ENCODE results near the gene COL4A6. TPM values are rescaled to one million over a fixed set of nuclear protein-coding genes. Genes with fewer than 3 reads are reported as not detected.
A peak's percentile ranks its signal among the peaks of the same experiment; 100 is the strongest.

The COL4A6 gene
- total RNA-seq, 1 experiment from 2014 or later, result not detected

DNA sequence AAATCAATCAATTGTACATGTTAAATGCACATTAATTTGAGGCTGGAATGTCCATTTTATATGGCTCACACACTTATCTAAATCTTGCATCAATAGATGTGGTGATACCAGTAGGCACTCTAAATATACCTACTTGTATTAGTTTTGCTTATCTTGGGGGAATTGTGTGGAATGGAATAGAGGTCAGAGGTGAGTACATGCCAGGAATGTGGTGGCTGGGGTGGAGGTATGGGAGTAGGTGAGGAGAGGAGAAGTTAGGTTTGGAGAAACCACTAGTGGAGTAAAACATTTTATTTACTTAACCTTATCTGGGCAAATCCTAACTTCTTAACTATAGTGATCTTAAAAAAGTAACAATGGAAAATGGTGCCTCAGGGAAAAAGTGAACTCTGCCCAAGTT lies 183.6 kb downstream of the COL4A6 start:
- H3K4me2 ChIP-seq (ENCODE audit: low read depth, low read length, poor library complexity, severe bottlenecking), result no peak overlapping the region
- no peak overlapping the region for H2AFZ ChIP-seq (ENCODE audit: low read length)
- no peaks in the 10 kb centered on the region for H3K36me3 ChIP-seq (ENCODE audit: insufficient read depth, low read length)

DNA sequence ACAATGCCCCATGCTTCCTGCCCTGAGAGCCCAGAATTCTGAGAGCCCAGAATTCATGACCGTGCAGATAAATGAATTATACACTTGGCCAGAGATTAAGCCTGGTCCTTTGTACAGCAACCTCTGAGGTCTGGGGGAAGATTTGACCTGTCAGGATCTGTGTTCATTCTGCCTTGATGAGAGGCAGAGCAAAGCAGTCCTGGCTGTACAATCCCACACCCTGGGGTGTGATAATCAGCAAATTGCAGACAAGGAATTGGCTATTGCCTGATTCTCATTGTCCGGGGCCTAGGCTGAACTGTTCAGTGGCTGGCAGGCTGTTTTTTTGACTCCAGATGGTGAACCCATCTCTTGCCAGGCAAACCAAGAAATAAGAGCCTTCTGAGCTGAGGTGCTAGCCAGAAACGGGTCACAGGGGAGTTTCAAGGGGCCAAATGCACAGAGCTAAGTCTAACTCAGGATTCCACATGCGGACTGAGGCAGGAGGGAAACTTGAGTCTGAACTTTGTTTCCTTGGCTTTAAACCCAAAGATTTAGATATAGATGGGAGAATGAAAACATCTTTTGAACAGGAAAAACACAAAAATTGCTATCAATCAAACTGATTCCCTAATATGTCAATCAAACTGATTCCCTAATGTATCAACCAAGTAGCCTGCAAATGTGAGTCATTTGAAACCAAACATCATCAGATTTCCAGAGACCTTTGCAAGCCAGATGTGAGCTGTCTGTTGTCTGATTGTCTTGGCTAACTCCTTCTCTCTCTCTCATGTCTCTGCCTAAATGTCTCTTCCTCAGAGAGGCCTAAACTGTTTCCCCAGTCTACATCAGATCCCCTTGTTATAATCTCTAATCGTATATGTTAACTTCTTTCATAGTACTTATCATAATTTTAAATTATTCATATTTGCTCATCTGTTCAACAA lies 187.3 kb downstream of the COL4A6 start:
- Histone ChIP-seq H4K20me1 (ENCODE audit: insufficient read depth, low read depth, low read length) (no peaks in the 10 kb centered on the region), H3K9ac (ENCODE audit: low read length) (no peak overlapping the region), H3K9me3 (ENCODE audit: low read length) (no peaks in the 10 kb centered on the region), H3K4me3 (ENCODE audit: low read length) (no peak overlapping the region), H3K4me2 (ENCODE audit: low read depth, low read length, poor library complexity, severe bottlenecking) (no peak overlapping the region), H3K36me3 (ENCODE audit: insufficient read depth, low read length) (no peaks in the 10 kb centered on the region), H2AFZ (ENCODE audit: low read length) (no peak overlapping the region), H3K27me3 (ENCODE audit: low read length) (no peaks in the 10 kb centered on the region), H3K4me1 (ENCODE audit: low read length) (no peaks in the 10 kb centered on the region), H3K27ac (ENCODE audit: low read length) (no peak overlapping the region), H3K79me2 (ENCODE audit: low read length) (no peaks in the 10 kb centered on the region), H3K9me2 (replicated peaks; ENCODE audit: insufficient read depth, low read length) (no peaks in the 10 kb centered on the region)
- no peak for DNase-seq

More for the DNA sequence above, 183.6 kb downstream of the COL4A6 start:
- no peaks in the 10 kb centered on the region for H3K27me3 ChIP-seq (ENCODE audit: low read length)
- H4K20me1 ChIP-seq (ENCODE audit: insufficient read depth, low read depth, low read length), result no peaks in the 10 kb centered on the region
- H3K79me2 ChIP-seq (ENCODE audit: low read length), result no peaks in the 10 kb centered on the region
- no peaks in the 10 kb centered on the region for H3K4me1 ChIP-seq (ENCODE audit: low read length)
- no peak for DNase-seq
- H3K9me3 ChIP-seq (ENCODE audit: low read length), result no peaks in the 10 kb centered on the region
- H3K9me2 ChIP-seq (replicated peaks; ENCODE audit: insufficient read depth, low read length), result no peaks in the 10 kb centered on the region
- H3K4me3 ChIP-seq (ENCODE audit: low read length), result no peak overlapping the region
- H3K27ac ChIP-seq (ENCODE audit: low read length), result no peak overlapping the region
- H3K9ac ChIP-seq (ENCODE audit: low read length), result no peak overlapping the region

DNA sequence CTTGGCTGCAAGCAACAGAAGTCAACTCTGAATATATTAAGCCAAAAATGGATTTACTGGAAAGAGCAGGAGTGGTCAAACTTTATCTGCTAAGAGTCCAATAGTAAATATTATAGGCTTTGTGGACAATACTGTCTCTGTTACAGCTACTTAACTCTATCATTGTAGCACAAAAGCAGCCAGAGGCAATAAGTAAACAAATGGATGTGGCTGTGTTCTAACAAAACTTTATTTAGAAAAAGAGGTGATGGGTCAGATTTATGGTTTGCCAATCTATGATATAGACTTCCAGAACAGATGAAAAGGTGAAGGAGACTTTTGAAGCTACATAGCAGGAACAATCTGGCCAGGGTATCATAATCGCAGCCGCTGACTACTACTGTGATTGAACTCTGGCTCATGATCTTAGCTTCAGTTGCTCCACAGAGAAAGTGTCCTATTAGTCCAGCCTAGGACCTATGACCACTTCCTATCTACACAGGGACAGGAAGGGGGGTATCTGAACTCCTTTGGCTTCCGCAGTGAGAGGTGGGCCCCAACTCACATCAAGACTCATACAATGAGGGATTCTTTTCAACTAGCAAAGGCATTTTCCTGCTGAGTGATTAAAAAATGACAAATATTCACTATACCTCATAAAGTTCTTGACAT lies 191.8 kb downstream of the COL4A6 start:
- no peak overlapping the region for H3K9ac ChIP-seq (ENCODE audit: low read length)

DNA sequence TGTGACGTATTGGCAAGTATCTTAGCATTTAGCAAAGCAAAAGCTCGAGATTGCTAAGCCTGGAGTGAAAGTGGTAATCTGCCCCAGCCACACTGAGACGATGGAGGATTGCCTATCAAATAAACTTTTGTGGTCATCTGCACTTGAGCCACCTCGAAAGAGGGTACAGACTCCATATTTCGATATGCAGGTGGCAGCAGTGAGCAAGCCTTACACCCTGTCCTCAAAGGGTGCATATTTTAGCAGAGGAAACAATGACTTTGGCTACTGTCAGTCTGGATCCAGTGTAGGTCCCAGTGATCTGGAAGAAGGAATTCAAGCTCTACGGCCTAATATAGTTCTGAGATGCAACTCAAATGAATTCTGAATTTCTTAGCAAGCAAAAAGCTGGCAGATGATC lies 192.8 kb downstream of the COL4A6 start:
- Histone ChIP-seq H3K36me3 (ENCODE audit: insufficient read depth, low read length) (no peaks in the 10 kb centered on the region), H3K9ac (ENCODE audit: low read length) (no peak overlapping the region), H3K4me3 (ENCODE audit: low read length) (no peak overlapping the region), H3K4me2 (ENCODE audit: low read depth, low read length, poor library complexity, severe bottlenecking) (no peak overlapping the region), H3K27me3 (ENCODE audit: low read length) (no peaks in the 10 kb centered on the region), H3K4me1 (ENCODE audit: low read length) (no peaks in the 10 kb centered on the region), H3K9me3 (ENCODE audit: low read length) (no peaks in the 10 kb centered on the region), H4K20me1 (ENCODE audit: insufficient read depth, low read depth, low read length) (no peaks in the 10 kb centered on the region), H3K9me2 (replicated peaks; ENCODE audit: insufficient read depth, low read length) (no peaks in the 10 kb centered on the region), H3K79me2 (ENCODE audit: low read length) (no peaks in the 10 kb centered on the region), H3K27ac (ENCODE audit: low read length) (no peak overlapping the region), H2AFZ (ENCODE audit: low read length) (no peak overlapping the region)
- no peak for DNase-seq

More for the DNA sequence above, 191.8 kb downstream of the COL4A6 start:
- H3K27me3 ChIP-seq (ENCODE audit: low read length), result no peaks in the 10 kb centered on the region
- H3K9me2 ChIP-seq (replicated peaks; ENCODE audit: insufficient read depth, low read length), result no peaks in the 10 kb centered on the region
- H3K9me3 ChIP-seq (ENCODE audit: low read length), result no peaks in the 10 kb centered on the region
- H2AFZ ChIP-seq (ENCODE audit: low read length), result no peak overlapping the region
- H3K36me3 ChIP-seq (ENCODE audit: insufficient read depth, low read length), result no peaks in the 10 kb centered on the region
- H4K20me1 ChIP-seq (ENCODE audit: insufficient read depth, low read depth, low read length), result no peaks in the 10 kb centered on the region
- H3K4me2 ChIP-seq (ENCODE audit: low read depth, low read length, poor library complexity, severe bottlenecking), result no peak overlapping the region
- no peak overlapping the region for H3K27ac ChIP-seq (ENCODE audit: low read length)
- H3K4me1 ChIP-seq (ENCODE audit: low read length), result no peaks in the 10 kb centered on the region
- DNase-seq, result no peak
- no peak overlapping the region for H3K4me3 ChIP-seq (ENCODE audit: low read length)
- H3K79me2 ChIP-seq (ENCODE audit: low read length), result no peaks in the 10 kb centered on the region

DNA sequence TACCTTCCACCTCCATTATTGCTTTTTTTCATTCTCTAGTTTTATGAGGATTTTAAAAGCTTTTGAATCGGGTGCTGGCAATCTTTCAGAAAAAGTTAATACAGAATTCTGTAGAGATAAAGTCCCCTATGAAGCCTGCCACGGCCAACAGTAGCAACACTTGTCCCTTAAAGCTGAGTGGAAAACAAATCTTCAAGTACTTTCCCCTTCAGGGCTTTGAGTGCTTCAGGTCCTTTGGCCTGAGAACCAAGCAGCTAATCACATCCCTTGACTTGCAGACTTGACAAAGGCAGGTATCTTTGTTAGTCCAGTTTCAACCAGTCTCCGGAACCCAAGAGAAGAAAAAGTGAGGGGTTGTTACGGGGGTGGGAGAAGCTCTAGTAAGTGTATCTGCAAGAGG lies 202.2 kb downstream of the COL4A6 start:
- H4K20me1 ChIP-seq (ENCODE audit: insufficient read depth, low read depth, low read length), result no peaks in the 10 kb centered on the region
- no peaks in the 10 kb centered on the region for H3K9me3 ChIP-seq (ENCODE audit: low read length)
- no peaks in the 10 kb centered on the region for H3K79me2 ChIP-seq (ENCODE audit: low read length)
- H3K4me3 ChIP-seq (ENCODE audit: low read length), result no peak overlapping the region
- no peak overlapping the region for H3K4me2 ChIP-seq (ENCODE audit: low read depth, low read length, poor library complexity, severe bottlenecking)
- no peak overlapping the region for H3K27ac ChIP-seq (ENCODE audit: low read length)
- DNase-seq, result no peak
- H3K4me1 ChIP-seq (ENCODE audit: low read length), result no peaks in the 10 kb centered on the region
- no peaks in the 10 kb centered on the region for H3K9me2 ChIP-seq (replicated peaks; ENCODE audit: insufficient read depth, low read length)
- H2AFZ ChIP-seq (ENCODE audit: low read length), result no peak overlapping the region
- no peak overlapping the region for H3K9ac ChIP-seq (ENCODE audit: low read length)
- H3K36me3 ChIP-seq (ENCODE audit: insufficient read depth, low read length), result no peaks in the 10 kb centered on the region
- no peaks in the 10 kb centered on the region for H3K27me3 ChIP-seq (ENCODE audit: low read length)

DNA sequence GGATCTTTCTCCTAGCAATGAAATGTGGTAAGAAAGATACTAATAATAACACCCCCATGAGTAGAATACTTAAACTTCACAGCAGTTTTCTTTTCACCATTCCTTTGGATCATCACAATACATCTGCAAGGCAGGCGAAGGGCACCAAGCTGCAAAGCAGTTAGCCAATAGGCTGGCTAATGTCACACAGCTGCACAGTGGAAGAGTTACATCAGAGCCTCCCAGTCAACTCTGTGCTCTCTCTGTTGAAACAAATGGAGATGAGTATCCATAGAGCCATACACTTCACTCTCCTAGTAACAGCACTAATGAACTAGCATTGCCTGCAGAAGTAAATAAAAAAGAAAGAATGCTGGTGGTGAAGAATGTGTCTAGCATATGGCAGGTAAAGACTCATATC lies 207.6 kb downstream of the COL4A6 start:
- DNase-seq, result no peak
- Histone ChIP-seq H2AFZ (ENCODE audit: low read length) (no peak overlapping the region), H3K36me3 (ENCODE audit: insufficient read depth, low read length) (no peaks in the 10 kb centered on the region), H3K4me3 (ENCODE audit: low read length) (no peak overlapping the region), H3K4me1 (ENCODE audit: low read length) (no peaks in the 10 kb centered on the region), H3K9me2 (replicated peaks; ENCODE audit: insufficient read depth, low read length) (no peaks in the 10 kb centered on the region), H3K27ac (ENCODE audit: low read length) (no peak overlapping the region), H3K9ac (ENCODE audit: low read length) (no peak overlapping the region), H3K27me3 (ENCODE audit: low read length) (no peaks in the 10 kb centered on the region), H3K9me3 (ENCODE audit: low read length) (no peaks in the 10 kb centered on the region), H4K20me1 (ENCODE audit: insufficient read depth, low read depth, low read length) (no peaks in the 10 kb centered on the region), H3K4me2 (ENCODE audit: low read depth, low read length, poor library complexity, severe bottlenecking) (no peak overlapping the region), H3K79me2 (ENCODE audit: low read length) (no peaks in the 10 kb centered on the region)

DNA sequence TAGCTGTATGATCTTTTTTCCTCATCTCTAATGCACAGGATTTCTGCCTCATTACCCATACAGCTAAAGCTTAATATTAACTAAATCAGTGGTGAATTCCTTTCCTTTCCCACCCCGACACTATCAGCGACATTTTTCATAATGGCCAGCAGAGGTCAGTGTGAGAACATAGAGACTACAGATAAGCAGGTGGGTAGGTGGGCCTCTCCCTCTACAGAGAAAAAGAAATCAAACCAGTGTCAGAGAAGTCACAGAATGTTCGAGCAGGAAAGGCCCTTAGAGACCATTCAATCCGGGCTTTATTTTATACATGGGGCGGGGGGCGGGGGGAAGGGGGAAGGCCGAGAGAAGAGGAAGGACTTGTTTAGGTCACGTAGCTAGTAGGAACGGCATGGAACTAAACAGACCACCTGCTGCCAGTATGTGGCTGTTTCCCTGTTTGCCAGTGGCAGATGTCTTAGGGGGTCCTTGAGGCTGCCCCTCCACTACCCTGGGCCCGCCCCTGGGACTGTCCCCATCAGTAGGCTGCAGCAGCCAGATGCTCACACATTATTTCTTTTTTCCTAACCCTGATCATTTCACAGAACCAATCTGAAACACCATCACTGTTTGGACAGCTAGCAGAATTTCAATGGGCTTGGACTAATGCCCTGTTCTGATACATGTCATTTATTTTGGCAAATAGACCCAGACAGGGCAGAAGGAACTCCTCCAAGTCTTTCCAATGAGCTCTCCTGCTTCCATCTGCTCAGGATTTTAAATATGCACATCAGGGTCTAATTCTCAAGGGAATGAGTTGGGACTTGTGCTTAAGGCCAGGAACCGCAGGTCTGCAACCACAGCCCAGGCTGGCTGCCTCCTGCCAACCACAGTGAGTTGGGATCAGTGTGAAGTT lies 213.2 kb downstream of the COL4A6 start:
- Histone ChIP-seq H3K36me3 (ENCODE audit: insufficient read depth, low read length) (no peaks in the 10 kb centered on the region), H3K9me2 (replicated peaks; ENCODE audit: insufficient read depth, low read length) (no peaks in the 10 kb centered on the region), H3K9ac (ENCODE audit: low read length) (no peak overlapping the region), H3K27me3 (ENCODE audit: low read length) (no peaks in the 10 kb centered on the region), H3K9me3 (ENCODE audit: low read length) (no peaks in the 10 kb centered on the region), H3K27ac (ENCODE audit: low read length) (no peak overlapping the region), H3K79me2 (ENCODE audit: low read length) (no peaks in the 10 kb centered on the region), H2AFZ (ENCODE audit: low read length) (no peak overlapping the region), H3K4me2 (ENCODE audit: low read depth, low read length, poor library complexity, severe bottlenecking) (no peak overlapping the region), H4K20me1 (ENCODE audit: insufficient read depth, low read depth, low read length) (no peaks in the 10 kb centered on the region), H3K4me3 (ENCODE audit: low read length) (no peak overlapping the region), H3K4me1 (ENCODE audit: low read length) (no peaks in the 10 kb centered on the region)
- peak; percentile 65 for DNase-seq

DNA sequence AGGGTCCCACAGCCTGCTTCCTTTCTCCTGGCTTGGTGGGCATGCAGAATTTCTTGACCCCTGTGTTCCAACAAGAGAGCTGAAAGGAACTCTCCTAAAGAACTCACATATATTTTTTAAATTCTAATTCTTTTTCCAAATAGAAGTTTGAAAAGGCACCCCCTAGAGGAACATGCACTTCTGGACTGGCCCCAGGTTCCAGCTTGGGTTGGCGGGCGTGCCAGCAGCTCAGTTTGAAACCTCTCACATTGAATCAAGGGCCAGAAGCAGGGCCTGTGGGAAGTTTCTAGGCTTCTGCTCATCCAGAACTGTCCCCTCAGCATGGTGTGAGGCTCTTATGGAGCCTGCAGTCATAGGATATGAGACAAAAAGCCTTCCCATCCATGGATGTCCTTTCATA lies 214.0 kb downstream of the COL4A6 start:
- no peaks in the 10 kb centered on the region for H3K27me3 ChIP-seq (ENCODE audit: low read length)
- H3K27ac ChIP-seq (ENCODE audit: low read length), result no peak overlapping the region
- no peaks in the 10 kb centered on the region for H3K9me3 ChIP-seq (ENCODE audit: low read length)
- no peak for DNase-seq
- no peaks in the 10 kb centered on the region for H3K79me2 ChIP-seq (ENCODE audit: low read length)
- no peaks in the 10 kb centered on the region for H3K4me1 ChIP-seq (ENCODE audit: low read length)
- H3K9ac ChIP-seq (ENCODE audit: low read length), result no peak overlapping the region
- no peaks in the 10 kb centered on the region for H4K20me1 ChIP-seq (ENCODE audit: insufficient read depth, low read depth, low read length)
- H3K9me2 ChIP-seq (replicated peaks; ENCODE audit: insufficient read depth, low read length), result no peaks in the 10 kb centered on the region
- no peak overlapping the region for H3K4me2 ChIP-seq (ENCODE audit: low read depth, low read length, poor library complexity, severe bottlenecking)
- H3K36me3 ChIP-seq (ENCODE audit: insufficient read depth, low read length), result no peaks in the 10 kb centered on the region
- H3K4me3 ChIP-seq (ENCODE audit: low read length), result no peak overlapping the region
- no peak overlapping the region for H2AFZ ChIP-seq (ENCODE audit: low read length)
